ENCODE results near the gene AMIGO2.
A peak's percentile ranks its signal among the peaks of the same experiment; 100 is the strongest.

AMIGO2 gene

GRCh38 chr12:47033789-47034555, 45.8 kb downstream of the AMIGO2 start:
- DNase-seq (ENCODE audit: low spot score), result no peak

DNA sequence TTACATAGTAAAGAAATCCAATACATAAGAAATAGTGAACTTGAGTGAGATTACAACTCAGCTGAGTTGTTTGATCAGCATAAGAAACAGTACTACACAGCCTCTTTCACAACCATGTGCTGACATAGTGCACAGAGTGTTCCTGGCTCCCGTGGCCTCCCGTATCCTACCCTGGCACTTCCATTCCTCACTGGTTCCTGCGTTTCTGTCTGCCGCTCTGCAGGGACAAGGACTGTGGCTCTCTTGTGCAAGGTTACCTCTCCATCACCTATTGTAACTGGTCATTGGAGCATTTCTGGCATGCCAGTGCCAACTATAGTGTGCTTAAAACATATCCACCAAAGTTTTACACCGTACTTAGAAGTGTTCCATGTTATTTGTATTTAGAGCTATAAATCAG, 46.7 kb downstream of the AMIGO2 start:
- DNase-seq (ENCODE audit: low spot score), result no peak

DNA sequence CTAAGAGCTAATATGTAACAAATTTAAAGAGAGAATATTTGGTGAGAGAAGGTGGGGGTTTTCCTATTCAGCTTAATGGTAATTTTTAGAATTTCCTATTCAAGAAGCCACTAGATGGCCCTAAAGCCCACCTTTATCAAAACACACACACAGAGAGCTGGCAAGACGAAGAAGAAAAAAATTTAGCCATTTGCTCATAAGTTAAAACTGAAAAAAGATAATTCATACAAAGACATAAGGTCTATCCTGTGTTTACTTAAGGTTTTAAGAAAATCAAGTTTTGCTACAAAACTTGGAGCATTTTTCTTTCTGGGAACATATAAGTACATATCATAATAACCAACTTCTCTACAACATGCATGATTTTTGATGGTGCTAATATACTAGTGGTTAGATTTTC, 47.1 kb downstream of the AMIGO2 start:
- peak; percentile 56 for DNase-seq (ENCODE audit: low spot score)

DNA sequence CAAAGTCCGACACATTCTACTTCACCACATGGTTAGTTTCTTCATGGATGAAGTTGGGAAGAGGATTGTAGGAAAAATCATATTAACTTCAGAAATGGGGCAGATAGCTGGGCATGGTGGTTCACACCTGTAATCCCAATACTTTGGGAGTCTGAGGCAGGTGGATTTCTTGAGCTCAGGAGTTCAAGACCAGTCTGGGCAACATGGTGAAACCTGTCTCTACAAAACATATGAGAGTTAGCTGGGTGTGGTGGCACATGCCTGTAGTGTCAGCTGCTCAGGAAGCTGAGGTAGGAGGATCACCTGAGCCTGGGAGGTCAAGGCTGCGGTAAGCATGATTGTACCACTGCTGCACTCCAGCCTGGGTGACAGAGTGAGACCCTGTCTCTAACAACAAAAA, 49.9 kb downstream of the AMIGO2 start:
- DNase-seq (ENCODE audit: low spot score), result no peak

DNA sequence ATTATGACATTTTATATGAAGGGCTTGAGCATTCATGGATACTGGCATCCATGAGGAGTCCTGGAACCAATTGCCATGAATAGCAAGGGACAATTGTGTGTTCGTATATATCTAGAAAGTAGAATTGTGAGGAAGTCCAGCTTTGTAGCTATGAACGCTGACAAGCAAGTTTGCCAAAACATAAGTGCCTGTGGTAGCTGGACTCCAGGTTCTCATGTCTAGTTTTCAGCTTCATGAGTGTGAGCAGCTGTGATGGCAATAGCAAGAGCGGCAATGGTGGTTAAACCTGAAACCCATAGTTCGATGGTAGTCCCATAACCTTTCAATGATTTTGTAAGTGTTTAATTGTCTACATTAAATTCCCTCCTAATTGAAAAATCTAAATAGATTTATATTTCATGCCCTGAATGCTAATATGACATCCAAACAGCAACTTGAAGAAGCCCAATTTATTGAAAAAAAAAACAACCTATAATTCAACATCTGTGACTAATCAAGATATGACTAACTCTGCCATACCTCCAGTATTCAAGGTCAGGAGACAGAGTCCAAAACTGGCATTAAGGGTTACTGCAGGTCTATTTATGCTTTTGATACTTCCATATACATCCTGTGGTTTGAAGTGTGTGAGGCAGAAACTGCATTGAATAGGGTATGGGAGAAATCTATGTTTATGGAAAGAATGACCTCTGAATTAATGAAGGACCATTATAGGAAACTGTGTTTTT, 50.6 kb downstream of the AMIGO2 start:
- no peak for DNase-seq (ENCODE audit: low spot score)

GRCh38 chr12:47028186-47028585, 51.6 kb downstream of the AMIGO2 start:
- no peak for DNase-seq (ENCODE audit: low spot score)
